Measurements from ENCODE around the gene ALLC.

- TF ChIP-seq, protein P1, sequence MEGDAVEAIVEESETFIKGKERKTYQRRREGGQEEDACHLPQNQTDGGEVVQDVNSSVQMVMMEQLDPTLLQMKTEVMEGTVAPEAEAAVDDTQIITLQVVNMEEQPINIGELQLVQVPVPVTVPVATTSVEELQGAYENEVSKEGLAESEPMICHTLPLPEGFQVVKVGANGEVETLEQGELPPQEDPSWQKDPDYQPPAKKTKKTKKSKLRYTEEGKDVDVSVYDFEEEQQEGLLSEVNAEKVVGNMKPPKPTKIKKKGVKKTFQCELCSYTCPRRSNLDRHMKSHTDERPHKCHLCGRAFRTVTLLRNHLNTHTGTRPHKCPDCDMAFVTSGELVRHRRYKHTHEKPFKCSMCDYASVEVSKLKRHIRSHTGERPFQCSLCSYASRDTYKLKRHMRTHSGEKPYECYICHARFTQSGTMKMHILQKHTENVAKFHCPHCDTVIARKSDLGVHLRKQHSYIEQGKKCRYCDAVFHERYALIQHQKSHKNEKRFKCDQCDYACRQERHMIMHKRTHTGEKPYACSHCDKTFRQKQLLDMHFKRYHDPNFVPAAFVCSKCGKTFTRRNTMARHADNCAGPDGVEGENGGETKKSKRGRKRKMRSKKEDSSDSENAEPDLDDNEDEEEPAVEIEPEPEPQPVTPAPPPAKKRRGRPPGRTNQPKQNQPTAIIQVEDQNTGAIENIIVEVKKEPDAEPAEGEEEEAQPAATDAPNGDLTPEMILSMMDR (IDR thresholded peaks at IDR 0.05; ENCODE audit: low read depth, low read length, poor library complexity, severe bottlenecking), result no peak
- TF ChIP-seq EZH2phosphoT487 (IDR thresholded peaks at IDR 0.05; ENCODE audit: borderline replicate concordance, low read length), result no peak
These were observed 89.8 kb downstream of the ALLC start for GRCh38 chr2:3747826-3748225.
